Karpas-422 (cell line): ENCODE measurements around the gene LRRC38. TPM values are rescaled to one million over a fixed set of nuclear protein-coding genes. Genes with fewer than 3 reads are reported as not detected.

Experiments used
- DNase-seq: peaks from one replicate; pipeline ENCODE4 v3.0.0-alpha.2; 2015
- H2AFZ ChIP-seq: fragments of 200-600 bp; sonication (generic); 2 replicates; pipeline ENCODE4 v1.6.1; 2014; ENCODE audit warnings: antibody characterized with exemption, low read length, mixed read lengths
- H3K27ac ChIP-seq: fragments of 200-600 bp; sonication (generic); 2 replicates; pipeline ENCODE4 v1.5.1; 2014; ENCODE audit warnings: mild to moderate bottlenecking, low read length, moderate library complexity
- H3K27me3 ChIP-seq: fragments of 200-600 bp; sonication (generic); 2 replicates; pipeline ENCODE4 v1.6.1; 2014; ENCODE audit warnings: low read length, mixed read lengths
- H3K36me3 ChIP-seq: fragments of 200-600 bp; sonication (generic); 2 replicates; pipeline ENCODE4 v1.6.1; 2014; ENCODE audit warnings: low read length, mixed read lengths; ENCODE audit not compliant: insufficient read depth
- H3K4me1 ChIP-seq: fragments of 200-600 bp; sonication (generic); 2 replicates; pipeline ENCODE4 v1.6.1; 2014; ENCODE audit warnings: mild to moderate bottlenecking, low read length, mixed read lengths
- H3K4me2 ChIP-seq: fragments of 200-600 bp; sonication (generic); 2 replicates; pipeline ENCODE4 v1.6.1; 2014; ENCODE audit warnings: low read length, low read depth, mild to moderate bottlenecking; ENCODE audit not compliant: poor library complexity, severe bottlenecking
- H3K4me3 ChIP-seq: fragments of 200-600 bp; sonication (generic); 2 replicates; pipeline ENCODE4 v1.5.1; 2014; ENCODE audit warnings: mild to moderate bottlenecking, antibody characterized with exemption, low read length, mixed read lengths
- H3K79me2 ChIP-seq: fragments of 200-600 bp; sonication (generic); 2 replicates; pipeline ENCODE4 v1.6.1; 2014; ENCODE audit warnings: mild to moderate bottlenecking, low read length, mixed read lengths
- H3K9ac ChIP-seq: fragments of 200-600 bp; sonication (generic); 2 replicates; pipeline ENCODE4 v1.6.0; 2014; ENCODE audit warnings: low read length
- H3K9me2 ChIP-seq: fragments of 200-600 bp; sonication (generic), shearing (Covaris generic); replicated peaks from 2 replicates; pipeline ENCODE4 v1.6.0; 2014; ENCODE audit warnings: mild to moderate bottlenecking, low read length, moderate library complexity; ENCODE audit not compliant: insufficient read depth
- H3K9me3 ChIP-seq: fragments of 300-700, 200-600 bp; sonication (generic); 2 replicates; pipeline ENCODE4 v1.6.1; 2014; ENCODE audit warnings: low read length, mixed read lengths
- H4K20me1 ChIP-seq: fragments of 200-600 bp; sonication (generic); 2 replicates; pipeline ENCODE4 v1.6.1; 2014; ENCODE audit warnings: mild to moderate bottlenecking, antibody characterized with exemption, low read length, low read depth; ENCODE audit not compliant: insufficient read depth
- total RNA-seq: library from RNA; depleted of rRNA; stranded (reverse); fragments of >200 nt; shearing (Covaris generic); gene quantifications from 2 replicates; pipeline ENCODE4 v1.2.3, GENCODE V29; 2014; ENCODE audit warnings: low replicate concordance

Gene LRRC38
- total RNA-seq, 1 experiment from 2014 or later: not detected

DNA sequence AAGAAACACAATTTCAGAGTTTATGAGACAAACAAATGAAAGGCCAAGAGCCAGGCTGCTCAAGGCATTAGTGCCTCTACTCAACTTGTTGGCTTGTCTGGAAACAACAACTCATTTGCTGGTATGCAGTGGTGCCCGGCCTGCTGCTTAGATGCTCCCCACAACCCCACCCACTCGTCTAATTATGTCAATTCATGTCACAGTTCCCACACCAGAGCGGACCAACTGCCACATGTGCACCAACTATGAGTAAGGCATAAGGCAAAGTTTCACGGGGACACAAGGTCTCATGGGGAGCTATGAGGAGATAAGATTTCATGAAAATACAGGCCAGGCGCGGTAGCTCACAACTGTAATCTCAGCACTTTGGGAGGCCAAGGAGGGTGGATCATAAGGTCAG is 34.5 kb upstream of the LRRC38 start:
- Histone ChIP-seq H3K9me3 (no peaks in the 10 kb centered on the region), H2AFZ (no peak overlapping the region), H3K27me3 (no peaks in the 10 kb centered on the region), H3K4me2 (no peak overlapping the region), H3K79me2 (no peaks in the 10 kb centered on the region), H3K9ac (no peak overlapping the region), H3K27ac (no peak overlapping the region), H3K36me3 (no peaks in the 10 kb centered on the region), H3K9me2 (no peaks in the 10 kb centered on the region), H4K20me1 (no peaks in the 10 kb centered on the region), H3K4me3 (no peak overlapping the region), H3K4me1 (no peaks in the 10 kb centered on the region)
- DNase-seq: no peak

DNA sequence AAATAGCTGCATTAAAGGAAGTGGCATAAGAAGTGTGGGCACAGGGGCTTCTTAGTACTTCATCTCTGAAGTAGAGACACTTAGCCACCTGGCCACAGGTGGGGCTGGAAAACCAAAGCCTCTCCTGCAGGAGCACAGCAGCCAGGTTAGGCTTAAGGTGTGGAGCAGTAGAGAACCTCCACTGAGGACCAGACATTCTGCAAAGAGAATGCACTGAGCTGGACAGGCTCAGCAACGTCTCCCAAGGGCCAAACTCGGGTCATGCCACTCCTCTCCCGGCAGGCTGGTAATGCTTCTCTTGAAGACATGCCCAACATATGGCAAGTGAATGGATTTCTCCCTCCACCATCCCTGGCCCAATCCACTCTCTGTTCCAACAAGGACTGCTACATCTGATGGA is 33.0 kb upstream of the LRRC38 start:
- H3K4me2 ChIP-seq: no peak overlapping the region
- H3K4me1 ChIP-seq: no peaks in the 10 kb centered on the region
- no peak overlapping the region for H2AFZ ChIP-seq
- no peaks in the 10 kb centered on the region for H3K36me3 ChIP-seq
- no peaks in the 10 kb centered on the region for H3K79me2 ChIP-seq
- no peaks in the 10 kb centered on the region for H4K20me1 ChIP-seq
- no peaks in the 10 kb centered on the region for H3K27me3 ChIP-seq
- no peak overlapping the region for H3K4me3 ChIP-seq
- no peak overlapping the region for H3K27ac ChIP-seq
- no peaks in the 10 kb centered on the region for H3K9me3 ChIP-seq
- H3K9me2 ChIP-seq: no peaks in the 10 kb centered on the region
- H3K9ac ChIP-seq: no peak overlapping the region
- no peak for DNase-seq

DNA sequence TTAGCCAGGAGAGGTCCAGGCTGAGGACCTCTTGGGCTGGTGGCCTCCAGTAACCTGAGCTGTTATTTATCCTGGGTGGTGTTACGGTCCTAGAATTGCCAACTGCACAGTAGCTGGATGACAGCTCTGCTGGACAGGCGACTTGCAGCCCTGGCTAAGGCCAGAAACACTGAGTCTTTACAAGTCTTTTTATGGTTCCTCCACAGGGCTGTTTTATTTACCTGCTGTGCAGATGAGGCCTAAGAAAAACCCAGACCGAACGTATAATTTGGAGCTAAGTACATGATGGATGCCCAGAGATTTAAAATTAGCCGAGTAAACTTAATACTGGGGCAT is 30.4 kb upstream of the LRRC38 start:
- no peaks in the 10 kb centered on the region for H3K9me3 ChIP-seq
- H3K4me3 ChIP-seq: no peak overlapping the region
- H3K79me2 ChIP-seq: no peaks in the 10 kb centered on the region
- no peak overlapping the region for H3K27ac ChIP-seq
- DNase-seq: no peak
- H3K27me3 ChIP-seq: no peaks in the 10 kb centered on the region
- no peak overlapping the region for H3K4me2 ChIP-seq
- H3K36me3 ChIP-seq: no peaks in the 10 kb centered on the region
- no peaks in the 10 kb centered on the region for H3K9me2 ChIP-seq
- no peaks in the 10 kb centered on the region for H3K4me1 ChIP-seq
- no peak overlapping the region for H2AFZ ChIP-seq
- H4K20me1 ChIP-seq: no peaks in the 10 kb centered on the region
- H3K9ac ChIP-seq: no peak overlapping the region

DNA sequence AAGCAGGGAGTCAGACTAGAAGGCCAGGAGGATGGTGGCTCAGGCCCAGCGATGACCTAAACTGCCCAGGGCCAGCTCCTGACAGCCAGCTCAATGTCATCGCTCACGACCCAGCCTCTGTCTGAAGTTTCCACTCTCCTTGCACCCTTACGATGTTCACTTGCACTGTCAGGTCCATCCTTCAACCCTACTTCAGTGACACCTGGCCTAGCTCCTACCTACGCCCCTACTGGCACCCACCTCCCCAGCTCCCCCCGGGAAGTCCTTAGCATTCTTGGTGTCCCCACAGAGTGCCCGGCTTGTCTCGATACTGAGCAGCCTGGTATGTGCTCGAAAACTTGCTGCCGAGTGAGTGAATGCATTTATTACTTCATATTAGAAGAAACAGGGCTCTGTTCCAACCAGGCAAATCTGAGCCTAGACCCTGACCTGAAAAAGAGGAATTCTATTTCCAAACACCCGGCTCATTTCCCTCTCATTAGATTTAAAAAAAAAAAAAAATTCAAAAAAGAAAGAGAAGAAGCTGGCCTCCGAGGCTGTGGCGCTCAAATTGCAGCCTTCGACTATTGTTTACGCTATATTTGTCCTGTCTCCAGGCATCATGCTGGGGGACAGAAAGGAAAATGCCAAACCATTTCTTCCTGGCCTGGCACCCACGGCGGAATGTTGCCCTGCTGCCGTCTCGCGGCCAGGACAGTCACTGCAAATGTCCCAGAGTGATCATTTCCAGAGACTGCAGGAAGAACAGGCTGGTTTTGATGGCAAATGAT is 29.8 kb upstream of the LRRC38 start:
- Histone ChIP-seq H3K79me2 (no peaks in the 10 kb centered on the region), H2AFZ (no peak overlapping the region)

DNA sequence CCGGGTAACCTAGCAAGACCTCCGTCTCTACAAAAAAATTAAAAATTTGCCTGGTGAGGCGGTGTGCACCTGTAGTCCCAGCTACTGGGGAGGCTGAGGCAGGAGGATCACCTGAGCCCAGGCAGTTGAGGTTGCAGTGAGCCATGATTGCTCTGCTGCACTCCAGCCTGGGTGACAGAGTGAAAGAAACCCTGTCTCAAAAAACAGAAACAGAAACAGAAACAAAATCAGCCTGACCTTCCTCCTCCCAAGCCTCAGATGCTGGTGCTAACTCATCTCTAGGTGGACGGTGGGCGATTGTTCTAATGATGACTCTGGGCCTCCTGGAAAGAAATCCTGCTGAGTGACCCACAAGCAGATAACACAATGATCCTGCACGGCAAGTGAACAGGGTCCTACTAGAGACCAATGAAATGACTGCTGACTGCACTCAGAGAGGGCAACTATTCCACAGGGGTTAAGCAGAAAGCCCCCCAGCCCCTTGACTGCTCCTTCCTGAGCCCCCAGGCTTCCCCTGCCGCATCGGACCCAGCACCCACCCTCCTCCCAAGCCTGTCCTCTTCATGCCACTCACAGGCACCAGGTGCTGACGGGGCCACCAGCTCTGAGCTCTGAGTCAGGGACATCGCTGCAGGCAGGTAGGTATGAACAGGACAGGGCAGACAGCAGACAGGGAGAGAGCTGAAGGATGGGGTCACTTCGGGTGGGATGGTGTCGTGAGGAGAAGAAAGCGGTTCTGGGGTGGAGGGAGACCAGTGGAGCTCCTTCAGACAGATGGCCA is 27.8 kb upstream of the LRRC38 start:
- Histone ChIP-seq H3K27me3 (no peaks in the 10 kb centered on the region), H3K27ac (no peak overlapping the region), H3K4me2 (no peak overlapping the region), H3K9me2 (no peaks in the 10 kb centered on the region), H3K4me3 (no peak overlapping the region), H3K9me3 (no peaks in the 10 kb centered on the region), H2AFZ (no peak overlapping the region), H4K20me1 (no peaks in the 10 kb centered on the region), H3K79me2 (no peaks in the 10 kb centered on the region), H3K9ac (no peak overlapping the region), H3K36me3 (no peaks in the 10 kb centered on the region), H3K4me1 (no peaks in the 10 kb centered on the region)
- DNase-seq: no peak

More for the DNA sequence above, 29.8 kb upstream of the LRRC38 start:
- Histone ChIP-seq H3K36me3 (no peaks in the 10 kb centered on the region), H3K4me2 (no peak overlapping the region), H3K4me1 (no peaks in the 10 kb centered on the region), H3K27ac (no peak overlapping the region), H3K9me3 (no peaks in the 10 kb centered on the region), H4K20me1 (no peaks in the 10 kb centered on the region), H3K4me3 (no peak overlapping the region), H3K27me3 (no peaks in the 10 kb centered on the region), H3K9me2 (no peaks in the 10 kb centered on the region), H3K9ac (no peak overlapping the region)
- DNase-seq: no peak

DNA sequence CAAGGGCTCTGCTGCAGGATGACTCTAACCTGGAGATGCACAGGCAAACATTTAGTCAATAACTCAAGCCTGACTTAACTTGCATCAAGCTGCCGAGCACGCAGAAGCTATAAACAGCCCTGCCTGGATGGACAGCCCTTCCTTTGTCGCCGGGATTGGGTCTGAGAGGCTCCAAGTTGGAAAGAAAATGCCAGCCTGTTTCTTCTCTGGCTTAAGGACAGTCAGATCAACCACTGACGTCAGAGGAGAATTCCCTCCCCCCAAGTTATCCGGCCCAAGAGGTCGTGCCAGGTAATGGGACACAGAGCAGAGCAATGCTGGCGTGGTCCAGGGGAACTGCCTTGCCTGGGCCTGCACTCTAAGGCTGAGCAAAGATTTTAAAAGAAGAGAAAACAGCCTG is 27.1 kb upstream of the LRRC38 start:
- H3K9me3 ChIP-seq: no peaks in the 10 kb centered on the region
- H3K36me3 ChIP-seq: no peaks in the 10 kb centered on the region
- no peaks in the 10 kb centered on the region for H3K4me1 ChIP-seq
- H3K4me2 ChIP-seq: no peak overlapping the region
- H3K79me2 ChIP-seq: no peaks in the 10 kb centered on the region
- H3K9me2 ChIP-seq: no peaks in the 10 kb centered on the region
- H3K27me3 ChIP-seq: no peaks in the 10 kb centered on the region
- no peaks in the 10 kb centered on the region for H4K20me1 ChIP-seq
- no peak overlapping the region for H3K27ac ChIP-seq
- no peak for DNase-seq
- H2AFZ ChIP-seq: no peak overlapping the region
- H3K9ac ChIP-seq: no peak overlapping the region
- H3K4me3 ChIP-seq: no peak overlapping the region

DNA sequence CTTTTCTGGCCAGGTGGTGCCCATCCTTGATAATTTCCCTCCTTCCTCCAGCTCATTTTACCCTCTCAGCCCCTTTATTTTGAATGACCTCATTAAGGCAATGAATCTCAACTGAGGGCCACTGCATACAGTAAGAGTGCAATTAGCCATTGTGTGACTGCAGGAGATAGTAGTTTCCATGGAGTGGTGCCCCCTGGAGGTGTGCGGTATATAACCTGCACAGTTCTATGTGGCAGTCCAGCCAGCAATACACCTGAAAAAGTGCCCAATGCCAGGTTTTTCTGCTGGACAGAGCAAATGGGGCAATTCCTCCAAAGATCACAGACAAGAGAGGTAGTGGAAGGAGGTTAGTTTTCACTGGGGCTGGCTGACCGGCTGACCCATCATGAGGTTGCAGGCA is 25.9 kb upstream of the LRRC38 start:
- no peak overlapping the region for H3K4me3 ChIP-seq
- no peaks in the 10 kb centered on the region for H3K9me2 ChIP-seq
- no peak overlapping the region for H3K9ac ChIP-seq
- H3K4me2 ChIP-seq: no peak overlapping the region
- no peaks in the 10 kb centered on the region for H3K27me3 ChIP-seq
- no peak overlapping the region for H2AFZ ChIP-seq
- DNase-seq: no peak
- H3K9me3 ChIP-seq: no peaks in the 10 kb centered on the region
- no peaks in the 10 kb centered on the region for H3K79me2 ChIP-seq
- H3K27ac ChIP-seq: no peak overlapping the region
- no peaks in the 10 kb centered on the region for H3K36me3 ChIP-seq
- no peaks in the 10 kb centered on the region for H4K20me1 ChIP-seq
- H3K4me1 ChIP-seq: no peaks in the 10 kb centered on the region

DNA sequence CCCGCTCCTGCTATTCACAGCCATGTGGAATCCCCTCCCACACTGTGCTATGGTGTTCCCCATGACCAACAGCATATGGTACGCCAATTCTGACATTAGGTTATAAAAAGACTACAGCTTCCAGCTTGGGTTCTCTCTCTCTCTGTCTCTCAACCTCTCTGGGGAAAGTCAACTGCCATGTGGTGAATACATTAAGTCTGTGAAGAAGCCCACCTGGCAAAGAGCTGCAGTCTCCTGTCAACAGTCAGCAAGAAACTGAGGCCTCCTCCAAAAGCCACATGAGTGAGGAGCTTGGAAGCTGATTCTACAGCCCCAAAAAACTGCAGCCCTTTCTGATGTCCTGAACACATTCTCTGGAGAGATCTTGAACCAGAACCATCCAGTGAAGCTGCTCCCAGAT is 25.0 kb upstream of the LRRC38 start:
- Histone ChIP-seq H3K4me3 (no peak overlapping the region), H3K27me3 (no peaks in the 10 kb centered on the region), H3K9ac (no peak overlapping the region), H2AFZ (no peak overlapping the region), H3K79me2 (no peaks in the 10 kb centered on the region), H3K36me3 (no peaks in the 10 kb centered on the region), H3K9me3 (no peaks in the 10 kb centered on the region), H4K20me1 (no peaks in the 10 kb centered on the region), H3K27ac (no peak overlapping the region), H3K4me2 (no peak overlapping the region), H3K9me2 (no peaks in the 10 kb centered on the region), H3K4me1 (no peaks in the 10 kb centered on the region)
- no peak for DNase-seq
